NCI-H2227 treated with DMSO at 0.1 percent for 48 hours (cell line): ENCODE results near the gene DNAJC12.
"Not testable (repeated sequence)": the region's sequence is repeated elsewhere in the genome, so short reads cannot be mapped to it uniquely, and the experiment has no call there.

ENCODE experiments used
- DNase-seq: peaks from one replicate; lab custom pipeline; 2025; lab: John Stamatoyannopoulos, UW

DNAJC12 gene

DNA sequence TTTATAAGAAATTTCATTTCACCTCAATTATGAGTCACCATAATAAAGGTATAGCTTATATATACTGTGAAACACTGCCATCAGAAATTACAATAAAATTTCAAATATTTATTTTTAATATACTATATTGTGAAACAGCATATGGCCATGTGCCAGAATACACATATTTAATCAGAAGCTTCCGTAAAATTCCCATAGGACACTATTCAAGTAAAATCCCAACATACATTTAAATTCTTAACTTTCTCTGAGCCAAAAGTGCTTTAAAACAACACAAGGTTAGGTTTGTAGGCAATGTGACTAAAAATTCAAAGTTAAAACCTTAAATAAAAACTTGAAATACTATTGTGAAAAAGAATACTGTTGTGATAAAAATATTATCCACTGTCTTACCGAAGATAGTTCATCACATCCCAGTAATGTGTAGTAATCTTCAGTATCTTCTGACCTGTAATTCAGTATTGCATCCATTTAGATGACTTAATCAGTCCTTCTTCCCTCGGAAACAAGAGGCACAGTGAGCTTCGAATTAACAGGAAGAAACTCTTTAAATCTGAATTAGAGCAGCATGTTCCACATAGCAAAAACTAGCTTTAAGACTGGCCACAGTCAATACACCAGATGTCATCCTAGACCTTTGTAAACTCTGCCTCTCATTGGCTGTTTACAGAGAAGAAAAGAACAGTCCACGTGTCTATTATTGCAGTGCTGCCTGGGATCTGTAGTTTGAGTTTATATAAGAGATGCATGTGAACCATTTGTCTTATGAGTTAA lies at the start of gene DNAJC12:
DNAJC12 (minus strand) TSS at position 648 of the 774 bp plus-strand sequence; CDS start at position 471, 177 bp downstream.
- peak; percentile 57 for DNase-seq

DNA sequence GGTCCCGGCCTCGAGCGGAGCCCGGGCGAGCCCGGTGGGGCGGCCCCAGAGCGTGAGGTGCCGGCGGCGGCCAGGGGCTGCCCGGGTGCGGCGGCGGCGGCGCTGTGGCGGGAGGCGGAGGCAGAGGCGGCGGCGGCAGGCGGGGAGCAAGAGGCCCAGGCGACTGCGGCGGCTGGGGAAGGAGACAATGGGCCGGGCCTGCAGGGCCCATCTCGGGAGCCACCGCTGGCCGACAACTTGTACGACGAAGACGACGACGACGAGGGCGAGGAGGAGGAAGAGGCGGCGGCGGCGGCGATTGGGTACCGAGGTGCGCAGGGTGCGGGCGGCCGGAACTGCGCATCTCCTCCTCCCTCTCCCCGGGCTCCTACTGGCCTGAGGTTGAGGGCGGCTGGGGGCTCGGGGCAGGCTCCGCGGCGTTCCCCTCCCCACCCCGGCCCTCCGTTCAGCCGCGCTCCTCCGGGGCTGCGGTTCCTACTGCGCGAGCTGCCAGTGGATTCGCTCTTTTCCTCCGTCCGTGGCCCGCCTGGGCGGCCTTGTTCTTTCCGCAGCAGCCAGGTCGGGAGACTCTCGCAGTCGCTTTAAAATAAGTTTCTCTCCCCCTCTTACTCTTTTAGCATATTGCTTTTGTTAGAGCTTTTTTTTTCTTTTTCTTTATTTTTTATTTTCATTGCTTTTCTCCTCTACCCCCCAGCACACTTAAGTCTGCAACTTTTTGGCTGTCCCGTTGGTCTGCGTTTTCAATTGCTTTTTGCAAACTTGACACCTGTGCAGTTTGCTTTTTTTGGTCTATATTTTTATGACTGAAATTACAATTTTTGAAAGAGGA lies 47.1 kb upstream of the DNAJC12 start:
- peak; percentile 54 for DNase-seq

DNA sequence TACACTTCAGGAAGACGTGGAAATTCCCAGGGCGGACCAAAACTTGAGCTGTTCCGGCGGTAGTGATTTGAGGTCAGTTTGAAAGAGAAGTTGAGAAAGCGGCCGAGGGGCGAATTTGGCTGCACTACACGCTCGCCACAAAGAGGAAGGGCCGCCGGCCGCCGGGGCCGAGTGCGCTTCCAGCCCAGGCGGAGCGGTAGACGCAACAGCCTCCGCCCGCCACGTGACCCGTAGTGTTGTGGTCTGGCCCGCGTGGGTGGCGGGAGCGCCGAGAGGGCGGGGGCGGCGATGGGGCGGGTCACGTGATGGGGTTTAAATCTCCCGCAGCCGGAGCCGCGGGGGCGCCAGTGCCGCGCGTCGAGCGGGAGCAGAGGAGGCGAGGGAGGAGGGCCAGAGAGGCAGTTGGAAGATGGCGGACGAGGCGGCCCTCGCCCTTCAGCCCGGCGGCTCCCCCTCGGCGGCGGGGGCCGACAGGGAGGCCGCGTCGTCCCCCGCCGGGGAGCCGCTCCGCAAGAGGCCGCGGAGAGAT lies 46.4 kb upstream of the DNAJC12 start, which contains the start of gene SIRT1:
SIRT1 (plus strand) TSS at position 344 of the 529 bp plus-strand sequence; CDS start at position 410, 66 bp downstream.
- peak; percentile 87 for DNase-seq

- no peak for DNase-seq
These were observed 45.8 kb upstream of the DNAJC12 start for GRCh38 chr10:67883710-67884312.

- no peak for DNase-seq
These were observed 40.1 kb upstream of the DNAJC12 start for GRCh38 chr10:67878133-67878532.

DNA sequence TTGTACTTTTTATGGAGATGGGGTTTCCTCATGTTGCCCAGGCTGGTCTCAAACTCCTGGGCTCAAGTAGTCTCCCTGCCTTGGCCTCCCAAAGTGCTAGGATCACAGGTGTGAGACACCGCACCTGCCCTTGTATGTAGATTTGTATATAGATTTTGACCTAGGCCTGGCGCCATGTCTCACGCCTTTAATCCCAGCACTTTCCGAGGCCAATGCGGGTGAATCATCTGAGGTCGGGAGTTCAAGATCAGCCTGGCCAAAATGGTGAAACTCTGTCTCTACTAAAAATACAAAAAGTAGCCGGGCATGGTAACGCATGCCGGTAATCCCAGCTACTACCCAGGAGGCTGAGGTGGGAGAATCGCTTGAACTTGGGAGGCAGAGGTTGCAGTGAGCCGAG lies 39.4 kb upstream of the DNAJC12 start:
- DNase-seq: not testable (repeated sequence)

GRCh38 chr10:67875340-67876238 lies 37.6 kb upstream of the DNAJC12 start:
- DNase-seq: no peak

DNA sequence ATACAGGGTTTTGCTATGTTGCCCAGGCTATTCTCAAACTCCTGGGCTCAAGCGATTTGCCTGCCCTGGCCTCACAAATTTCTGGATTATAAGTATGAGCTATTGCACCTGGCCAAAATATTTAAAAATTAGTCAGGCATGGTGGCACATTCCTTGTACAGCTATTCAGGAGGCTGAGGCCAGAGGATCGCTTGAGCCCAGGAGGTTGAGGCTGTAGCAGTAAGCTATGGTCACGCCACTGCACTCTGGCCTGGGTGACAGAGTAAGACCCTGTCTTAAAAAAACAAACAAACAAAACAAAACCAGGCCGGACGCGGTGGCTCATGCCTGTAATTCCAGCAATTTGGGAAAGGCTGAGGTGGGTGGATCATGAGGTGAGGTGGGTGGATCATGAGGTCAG lies 32.0 kb upstream of the DNAJC12 start:
- no peak for DNase-seq

GRCh38 chr10:67868132-67868531 lies 30.1 kb upstream of the DNAJC12 start:
- DNase-seq: no peak

- no peak for DNase-seq
These were observed 26.8 kb upstream of the DNAJC12 start for GRCh38 chr10:67864607-67865371.

GRCh38 chr10:67863094-67863493 lies 25.1 kb upstream of the DNAJC12 start:
- DNase-seq: no peak

GRCh38 chr10:67861750-67862432 lies 23.9 kb upstream of the DNAJC12 start:
- no peak for DNase-seq

DNA sequence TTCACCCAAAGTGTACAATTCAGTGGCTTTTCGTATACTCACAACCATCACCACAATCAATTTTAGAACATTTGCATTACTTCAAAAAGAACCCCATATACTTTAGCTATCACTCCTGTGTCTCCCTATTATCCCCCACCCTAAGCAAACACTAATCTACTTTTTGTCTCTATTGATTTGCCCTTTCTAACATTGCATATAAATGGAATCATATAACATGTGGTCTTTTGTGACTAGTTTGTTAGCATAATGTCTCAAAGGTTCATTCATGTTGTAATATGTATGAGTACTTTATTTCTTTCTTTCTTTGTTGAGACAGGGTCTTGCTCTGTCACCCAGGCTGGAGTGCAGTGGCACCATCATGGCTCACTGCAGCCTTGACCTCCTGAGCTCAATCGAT lies 21.0 kb upstream of the DNAJC12 start:
- no peak for DNase-seq

DNA sequence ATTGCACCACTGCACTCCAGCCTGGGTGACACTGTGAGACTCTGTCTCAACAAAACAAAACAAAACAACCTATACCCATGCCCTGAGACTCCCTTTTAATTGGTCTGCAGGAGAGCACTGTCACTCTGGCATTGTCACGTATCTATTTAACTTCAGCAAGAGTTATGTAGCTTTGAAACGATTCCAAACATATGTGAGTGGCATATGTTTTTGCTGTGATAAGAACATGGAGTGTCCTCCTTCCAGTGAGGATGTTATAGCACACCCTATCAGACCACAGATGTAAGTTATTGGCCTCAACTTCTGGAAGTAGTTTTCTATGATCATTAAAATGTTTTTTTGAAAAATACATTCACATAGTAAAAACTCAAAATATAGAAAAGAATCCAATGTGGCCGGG lies 15.5 kb upstream of the DNAJC12 start:
- no peak for DNase-seq

GRCh38 chr10:67852761-67853160 lies 14.8 kb upstream of the DNAJC12 start:
- DNase-seq: no peak

GRCh38 chr10:67851186-67851585 lies 13.2 kb upstream of the DNAJC12 start:
- DNase-seq: no peak

GRCh38 chr10:67849331-67850011 lies 11.5 kb upstream of the DNAJC12 start:
- peak; percentile 83 for DNase-seq

DNA sequence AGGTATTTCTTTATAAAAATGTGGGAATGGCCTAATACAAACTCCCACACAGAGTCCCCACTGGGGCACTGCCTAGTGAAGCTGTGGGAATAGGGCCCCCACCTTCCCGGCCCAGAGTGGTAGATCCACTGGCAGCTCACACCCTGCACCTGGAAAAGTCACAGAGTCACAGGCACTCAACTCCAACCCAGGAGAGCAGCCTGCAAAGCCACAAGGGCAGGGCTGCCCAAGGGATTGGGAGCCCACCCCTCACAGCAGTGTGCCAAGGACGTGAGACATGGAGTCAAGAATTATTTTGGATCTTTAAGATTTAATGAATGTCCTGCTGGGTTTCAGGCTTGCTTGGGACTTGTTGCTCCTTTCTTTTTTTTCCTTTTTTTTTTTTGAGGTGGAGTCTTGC lies 5.3 kb upstream of the DNAJC12 start:
- DNase-seq: no peak

- DNase-seq: no peak
These were observed 3.7 kb upstream of the DNAJC12 start for GRCh38 chr10:67841737-67842136.
